HepG2 (cell line): ENCODE measurements around the gene TFEB. TPM values are rescaled to one million over a fixed set of nuclear protein-coding genes. Genes with fewer than 3 reads are reported as not detected.

Source experiments
- ATRX ChIP-seq: sonication (generic); formaldehyde crosslinking; IDR thresholded peaks from 2 replicates; pipeline ENCODE4 v1.4.0; 2020; ENCODE audit warnings: missing genetic modification reagents, borderline replicate concordance
- CSRNP1 ChIP-seq: sonication (generic); formaldehyde crosslinking; IDR thresholded peaks from 2 replicates; pipeline ENCODE4 v1.8.1; 2023; ENCODE audit warnings: mild to moderate bottlenecking, missing genetic modification reagents
- ERF ChIP-seq: IDR thresholded peaks from 2 replicates; pipeline ENCODE4 v1.6.1; 2018; ENCODE audit warnings: missing biosample characterization, missing genetic modification reagents
- KAT7 ChIP-seq: IDR thresholded peaks from 2 replicates; pipeline ENCODE4 v1.6.1; 2018; ENCODE audit warnings: borderline replicate concordance, missing compliant biosample characterization
- MEF2D ChIP-seq: sonication (generic); formaldehyde crosslinking; IDR thresholded peaks from 2 replicates; pipeline ENCODE4 v1.5.1; 2020; ENCODE audit warnings: mild to moderate bottlenecking, missing genetic modification reagents
- NONO ChIP-seq, 2 experiments: fragments of 450-650 bp in 1 of 2; sonication (generic) in 1 of 2; formaldehyde crosslinking in 1 of 2; IDR thresholded peaks in 1 of 2; conservative IDR thresholded peaks in 1 of 2; 2 replicates each; pipeline versions ENCODE4 v1.6.1 to v1.8.0; 2017 to 2022; ENCODE audit warnings: mild to moderate bottlenecking in 1 of 2, missing genetic modification reagents in 1 of 2, moderate library complexity in 1 of 2
- PAF1 ChIP-seq: IDR thresholded peaks from 2 replicates; pipeline ENCODE4 v1.6.1; 2016; ENCODE audit warnings: missing genetic modification reagents, missing compliant biosample characterization
- PPARG ChIP-seq: conservative IDR thresholded peaks from 2 replicates; pipeline ENCODE4 v1.6.1; 2016; ENCODE audit warnings: missing biosample characterization, missing genetic modification reagents
- RAD21 ChIP-seq: fragments of 450-650 bp; formaldehyde crosslinking; IDR thresholded peaks from 2 replicates; pipeline ENCODE4 v1.5.0; 2020; ENCODE audit warnings: mild to moderate bottlenecking
- TAF15 ChIP-seq: fragments of 200-400 bp; formaldehyde crosslinking; IDR thresholded peaks from one replicate; pipeline ENCODE4 v1.6.1; 2018; ENCODE audit warnings: mild to moderate bottlenecking, low read depth, low read length; ENCODE audit not compliant: poor library complexity, severe bottlenecking
- ZNF878 ChIP-seq: sonication (generic); formaldehyde crosslinking; IDR thresholded peaks from 2 replicates; pipeline ENCODE4 v1.8.1; 2023; ENCODE audit warnings: mild to moderate bottlenecking, missing genetic modification reagents, moderate library complexity
- polyA plus RNA-seq, 8 experiments: library from polyadenylated mRNA; depleted of rRNA in 3 of 8; stranded (reverse) in 7 of 8; unstranded in 1 of 8; fragments of >200 nt; fragmentation: Illumina TruSeq in 4 of 8; extraction: Trizol in 4 of 8; gene quantifications; 2 replicates each; pipeline versions ENCODE4 v1.2.1 to v1.2.3, GENCODE V29; 2011 to 2016; ENCODE audit warnings: low read depth in 4 of 8, missing spikeins in 1 of 8, mixed read lengths in 1 of 8; ENCODE audit not compliant: insufficient read depth in 1 of 8
- total RNA-seq, 5 experiments: library from RNA; depleted of rRNA; stranded (reverse); fragments of >200 nt; fragmentation: Illumina TruSeq; extraction: Trizol; gene quantifications; 2 replicates each; pipeline ENCODE4 v1.2.3, GENCODE V29; 2016; ENCODE audit warnings: low read depth in 1 of 5
- TF ChIP-seq, protein P1 (sequence below): sonication (generic); formaldehyde crosslinking; IDR thresholded peaks from one replicate; pipeline ENCODE4 v1.5.1; 2020; ENCODE audit warnings: mild to moderate bottlenecking, missing genetic modification reagents; ENCODE audit errors: not compliant biosample characterization
- TF ChIP-seq, protein P2 (sequence below): IDR thresholded peaks from 2 replicates; pipeline ENCODE4 v1.6.1; 2016; ENCODE audit warnings: low read depth, control low read depth
- TF ChIP-seq, protein P3 (sequence below): sonication (generic); formaldehyde crosslinking; IDR thresholded peaks from 2 replicates; pipeline ENCODE4 v1.9.0; 2021; ENCODE audit warnings: missing genetic modification reagents, borderline replicate concordance

The TFEB gene
- total and polyA plus RNA-seq, 2 of the 13 experiments (the other 11 are each of a cell fraction or from before 2014, with no cell fraction given): 13.3 to 18.7 TPM

- TF ChIP-seq, protein P1, sequence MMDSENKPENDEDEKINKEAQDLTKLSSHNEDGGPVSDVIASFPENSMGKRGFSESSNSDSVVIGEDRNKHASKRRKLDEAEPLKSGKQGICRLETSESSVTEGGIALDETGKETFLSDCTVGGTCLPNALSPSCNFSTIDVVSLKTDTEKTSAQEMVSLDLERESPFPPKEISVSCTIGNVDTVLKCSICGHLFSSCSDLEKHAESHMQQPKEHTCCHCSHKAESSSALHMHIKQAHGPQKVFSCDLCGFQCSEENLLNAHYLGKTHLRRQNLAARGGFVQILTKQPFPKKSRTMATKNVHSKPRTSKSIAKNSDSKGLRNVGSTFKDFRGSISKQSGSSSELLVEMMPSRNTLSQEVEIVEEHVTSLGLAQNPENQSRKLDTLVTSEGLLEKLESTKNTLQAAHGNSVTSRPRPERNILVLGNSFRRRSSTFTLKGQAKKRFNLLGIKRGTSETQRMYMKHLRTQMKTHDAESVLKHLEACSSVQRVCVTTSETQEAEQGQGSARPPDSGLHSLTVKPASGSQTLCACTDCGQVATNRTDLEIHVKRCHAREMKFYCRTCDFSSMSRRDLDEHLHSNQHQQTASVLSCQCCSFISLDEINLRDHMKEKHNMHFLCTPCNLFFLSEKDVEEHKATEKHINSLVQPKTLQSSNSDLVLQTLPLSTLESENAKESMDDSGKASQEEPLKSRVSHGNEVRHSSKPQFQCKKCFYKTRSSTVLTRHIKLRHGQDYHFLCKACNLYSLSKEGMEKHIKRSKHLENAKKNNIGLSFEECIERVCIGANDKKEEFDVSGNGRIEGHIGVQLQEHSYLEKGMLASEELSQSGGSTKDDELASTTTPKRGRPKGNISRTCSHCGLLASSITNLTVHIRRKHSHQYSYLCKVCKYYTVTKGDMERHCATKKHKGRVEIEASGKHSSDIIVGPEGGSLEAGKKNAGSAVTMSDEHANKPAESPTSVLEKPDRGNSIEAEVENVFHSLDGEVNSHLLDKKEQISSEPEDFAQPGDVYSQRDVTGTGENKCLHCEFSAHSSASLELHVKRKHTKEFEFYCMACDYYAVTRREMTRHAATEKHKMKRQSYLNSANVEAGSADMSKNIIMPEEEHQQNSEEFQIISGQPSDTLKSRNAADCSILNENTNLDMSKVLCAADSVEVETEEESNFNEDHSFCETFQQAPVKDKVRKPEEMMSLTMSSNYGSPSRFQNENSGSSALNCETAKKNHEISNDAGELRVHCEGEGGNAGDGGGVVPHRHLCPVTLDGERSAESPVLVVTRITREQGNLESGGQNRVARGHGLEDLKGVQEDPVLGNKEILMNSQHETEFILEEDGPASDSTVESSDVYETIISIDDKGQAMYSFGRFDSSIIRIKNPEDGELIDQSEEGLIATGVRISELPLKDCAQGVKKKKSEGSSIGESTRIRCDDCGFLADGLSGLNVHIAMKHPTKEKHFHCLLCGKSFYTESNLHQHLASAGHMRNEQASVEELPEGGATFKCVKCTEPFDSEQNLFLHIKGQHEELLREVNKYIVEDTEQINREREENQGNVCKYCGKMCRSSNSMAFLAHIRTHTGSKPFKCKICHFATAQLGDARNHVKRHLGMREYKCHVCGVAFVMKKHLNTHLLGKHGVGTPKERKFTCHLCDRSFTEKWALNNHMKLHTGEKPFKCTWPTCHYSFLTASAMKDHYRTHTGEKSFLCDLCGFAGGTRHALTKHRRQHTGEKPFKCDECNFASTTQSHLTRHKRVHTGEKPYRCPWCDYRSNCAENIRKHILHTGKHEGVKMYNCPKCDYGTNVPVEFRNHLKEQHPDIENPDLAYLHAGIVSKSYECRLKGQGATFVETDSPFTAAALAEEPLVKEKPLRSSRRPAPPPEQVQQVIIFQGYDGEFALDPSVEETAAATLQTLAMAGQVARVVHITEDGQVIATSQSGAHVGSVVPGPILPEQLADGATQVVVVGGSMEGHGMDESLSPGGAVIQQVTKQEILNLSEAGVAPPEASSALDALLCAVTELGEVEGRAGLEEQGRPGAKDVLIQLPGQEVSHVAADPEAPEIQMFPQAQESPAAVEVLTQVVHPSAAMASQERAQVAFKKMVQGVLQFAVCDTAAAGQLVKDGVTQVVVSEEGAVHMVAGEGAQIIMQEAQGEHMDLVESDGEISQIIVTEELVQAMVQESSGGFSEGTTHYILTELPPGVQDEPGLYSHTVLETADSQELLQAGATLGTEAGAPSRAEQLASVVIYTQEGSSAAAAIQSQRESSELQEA (CRISPR knock-in tag): no peak
- TF ChIP-seq TAF15: peak; percentile 76
- peak; percentile 100 for TF ChIP-seq RAD21 (CRISPR knock-in tag)
- peak; percentile 74; the same call in 1 of the 2 replicates for TF ChIP-seq MEF2D
- TF ChIP-seq, protein P2, sequence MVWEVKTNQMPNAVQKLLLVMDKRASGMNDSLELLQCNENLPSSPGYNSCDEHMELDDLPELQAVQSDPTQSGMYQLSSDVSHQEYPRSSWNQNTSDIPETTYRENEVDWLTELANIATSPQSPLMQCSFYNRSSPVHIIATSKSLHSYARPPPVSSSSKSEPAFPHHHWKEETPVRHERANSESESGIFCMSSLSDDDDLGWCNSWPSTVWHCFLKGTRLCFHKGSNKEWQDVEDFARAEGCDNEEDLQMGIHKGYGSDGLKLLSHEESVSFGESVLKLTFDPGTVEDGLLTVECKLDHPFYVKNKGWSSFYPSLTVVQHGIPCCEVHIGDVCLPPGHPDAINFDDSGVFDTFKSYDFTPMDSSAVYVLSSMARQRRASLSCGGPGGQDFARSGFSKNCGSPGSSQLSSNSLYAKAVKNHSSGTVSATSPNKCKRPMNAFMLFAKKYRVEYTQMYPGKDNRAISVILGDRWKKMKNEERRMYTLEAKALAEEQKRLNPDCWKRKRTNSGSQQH (CRISPR knock-in tag): no peak
- no peak for TF ChIP-seq ZNF878 (CRISPR knock-in tag)
- no peak for TF ChIP-seq CSRNP1 (CRISPR knock-in tag)
- TF ChIP-seq ATRX (CRISPR knock-in tag): no peak
- no peak for TF ChIP-seq NONO (IDR thresholded peaks at IDR 0.05)
- peak; percentile 98 for TF ChIP-seq NONO (CRISPR knock-in tag; conservative IDR thresholded peaks at IDR 0.05)
- peak; percentile 95 for TF ChIP-seq ERF (CRISPR knock-in tag)
- TF ChIP-seq, protein P3, sequence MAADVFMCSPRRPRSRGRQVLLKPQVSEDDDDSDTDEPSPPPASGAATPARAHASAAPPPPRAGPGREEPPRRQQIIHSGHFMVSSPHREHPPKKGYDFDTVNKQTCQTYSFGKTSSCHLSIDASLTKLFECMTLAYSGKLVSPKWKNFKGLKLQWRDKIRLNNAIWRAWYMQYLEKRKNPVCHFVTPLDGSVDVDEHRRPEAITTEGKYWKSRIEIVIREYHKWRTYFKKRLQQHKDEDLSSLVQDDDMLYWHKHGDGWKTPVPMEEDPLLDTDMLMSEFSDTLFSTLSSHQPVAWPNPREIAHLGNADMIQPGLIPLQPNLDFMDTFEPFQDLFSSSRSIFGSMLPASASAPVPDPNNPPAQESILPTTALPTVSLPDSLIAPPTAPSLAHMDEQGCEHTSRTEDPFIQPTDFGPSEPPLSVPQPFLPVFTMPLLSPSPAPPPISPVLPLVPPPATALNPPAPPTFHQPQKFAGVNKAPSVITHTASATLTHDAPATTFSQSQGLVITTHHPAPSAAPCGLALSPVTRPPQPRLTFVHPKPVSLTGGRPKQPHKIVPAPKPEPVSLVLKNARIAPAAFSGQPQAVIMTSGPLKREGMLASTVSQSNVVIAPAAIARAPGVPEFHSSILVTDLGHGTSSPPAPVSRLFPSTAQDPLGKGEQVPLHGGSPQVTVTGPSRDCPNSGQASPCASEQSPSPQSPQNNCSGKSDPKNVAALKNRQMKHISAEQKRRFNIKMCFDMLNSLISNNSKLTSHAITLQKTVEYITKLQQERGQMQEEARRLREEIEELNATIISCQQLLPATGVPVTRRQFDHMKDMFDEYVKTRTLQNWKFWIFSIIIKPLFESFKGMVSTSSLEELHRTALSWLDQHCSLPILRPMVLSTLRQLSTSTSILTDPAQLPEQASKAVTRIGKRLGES (CRISPR knock-in tag): no peak
- peak; percentile 97; the same call in 1 of the 2 replicates for TF ChIP-seq KAT7 (CRISPR knock-in tag)
- no peak for TF ChIP-seq PAF1
- TF ChIP-seq PPARG (CRISPR knock-in tag): peak; percentile 73
Observed at GRCh38 chr6:41779788-41780550, 44.6 kb upstream of the TFEB start, which contains the start of gene FRS3 (continued).
